ENCODE data around the gene ACTR3C.

ACTR3C gene

DNA sequence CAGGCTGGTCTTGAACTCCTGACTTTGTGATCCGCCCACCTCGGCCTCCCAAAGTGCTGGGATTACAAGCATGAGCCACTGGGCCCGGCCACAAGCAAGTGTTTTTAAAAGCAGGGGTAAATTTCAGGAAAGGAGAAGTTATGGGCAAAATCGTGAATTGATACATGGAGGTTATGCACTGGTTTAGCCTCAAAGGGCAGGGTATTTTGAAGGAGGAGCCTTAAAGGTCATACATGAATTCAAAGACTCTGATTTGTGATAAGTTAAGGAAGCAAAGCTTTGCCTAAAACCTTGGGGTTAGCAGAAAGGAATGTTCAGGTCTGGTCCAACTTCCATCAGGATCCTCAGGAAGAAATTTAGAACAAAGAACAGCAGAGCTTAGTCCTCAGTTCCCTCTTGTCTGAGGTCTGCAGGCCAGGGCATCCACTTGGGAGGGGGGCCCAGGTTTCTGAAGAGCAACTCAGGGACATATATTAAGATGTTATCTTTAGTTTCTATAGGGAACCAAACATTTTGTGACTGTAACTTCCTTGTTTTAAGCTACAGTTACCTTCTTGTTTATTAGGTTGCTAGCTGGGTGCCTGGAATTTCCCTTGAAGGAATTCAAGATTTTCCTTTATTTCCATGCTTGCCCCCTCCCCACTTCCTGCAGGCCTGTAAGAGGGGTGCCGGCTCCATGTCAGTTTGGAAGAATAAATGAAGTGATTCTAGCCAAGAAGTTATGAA lies 42.5 kb upstream of the ACTR3C start:
- in situ Hi-C loops (cut with HindIII; ENCODE audit: low pct_unique_long_range_greater_than_20kb, low sequenced_read_pairs) = no loop called here
- no peak for TF ChIP-seq JUND (IDR thresholded peaks at IDR 0.05; ENCODE audit: low read depth)
- peak in 1 of 2 experiments; percentile 39 for DNase-seq (ENCODE audit: low read depth in 1 of 2, low spot score in 1 of 2)

DNA sequence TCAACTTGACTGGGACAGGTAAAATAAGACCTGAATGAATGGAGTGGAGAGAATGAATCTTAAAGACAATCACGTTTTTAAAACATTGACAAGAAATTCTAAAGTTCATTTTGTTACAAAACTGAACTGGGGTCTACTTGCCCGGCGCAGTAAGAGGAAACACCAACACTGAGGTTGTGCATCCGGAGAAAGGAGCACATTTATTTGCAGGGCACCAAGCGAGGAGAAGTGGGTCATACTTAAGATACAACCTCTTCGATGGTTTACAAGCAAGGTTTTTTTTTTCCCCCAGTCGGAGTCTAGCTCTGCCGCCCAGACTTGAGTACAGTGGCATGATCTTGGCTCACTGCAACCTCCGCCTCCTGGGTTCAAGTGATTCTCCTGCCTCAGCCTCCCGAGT lies 41.8 kb upstream of the ACTR3C start:
- DNase-seq (ENCODE audit: low read depth in 1 of 2, low spot score in 1 of 2) = no peak
- in situ Hi-C loops (cut with HindIII; ENCODE audit: low pct_unique_long_range_greater_than_20kb, low sequenced_read_pairs) = no loop called here
- TF ChIP-seq JUND (IDR thresholded peaks at IDR 0.05; ENCODE audit: low read depth) = no peak

DNA sequence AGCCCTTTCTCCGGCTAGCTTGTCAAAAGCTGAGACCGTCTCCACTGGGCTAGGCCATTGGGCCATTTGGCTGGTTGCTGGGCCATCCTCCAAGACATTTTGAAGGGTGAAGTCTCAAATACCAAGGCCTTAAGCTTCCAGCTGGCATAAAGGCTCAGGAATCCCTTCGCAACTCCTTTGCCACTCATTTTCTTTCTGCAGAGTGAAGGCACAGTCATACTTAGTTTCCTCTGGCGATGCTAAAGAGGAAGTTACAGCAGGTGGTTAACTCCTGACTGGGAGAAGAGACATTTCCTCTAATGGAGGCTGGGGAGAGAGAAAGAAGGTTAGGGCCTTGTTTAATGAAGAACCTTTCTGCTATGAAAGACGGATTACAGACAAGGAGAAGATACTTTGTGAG lies 40.5 kb upstream of the ACTR3C start:
- DNase-seq (ENCODE audit: low read depth in 1 of 2, low spot score in 1 of 2) = no peak
- TF ChIP-seq JUND (IDR thresholded peaks at IDR 0.05; ENCODE audit: low read depth) = no peak
- in situ Hi-C loops (cut with HindIII; ENCODE audit: low pct_unique_long_range_greater_than_20kb, low sequenced_read_pairs) = no loop called here

DNA sequence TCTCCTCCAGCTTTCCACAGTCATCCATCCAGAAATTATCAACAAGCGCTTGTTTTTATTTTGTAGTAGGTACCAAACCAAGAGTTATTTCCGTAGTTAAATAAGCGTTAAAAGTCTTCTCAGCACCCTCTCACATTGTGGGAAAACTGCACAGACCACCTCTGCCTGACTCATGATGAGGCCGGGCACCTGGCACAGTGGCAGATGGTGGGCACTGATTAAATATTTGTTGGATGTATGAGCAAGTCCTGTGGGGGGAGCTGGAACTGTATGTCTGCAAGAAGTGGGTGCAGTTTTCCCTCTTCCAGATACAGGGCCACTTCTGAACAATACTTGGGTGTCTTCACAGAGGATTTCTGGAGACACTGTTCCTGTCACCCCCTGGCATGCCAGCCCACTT lies 40.0 kb upstream of the ACTR3C start:
- no peak for TF ChIP-seq JUND (IDR thresholded peaks at IDR 0.05; ENCODE audit: low read depth)
- no peak for DNase-seq (ENCODE audit: low read depth in 1 of 2, low spot score in 1 of 2)
- in situ Hi-C loops (cut with HindIII; ENCODE audit: low pct_unique_long_range_greater_than_20kb, low sequenced_read_pairs) = no loop called here

DNA sequence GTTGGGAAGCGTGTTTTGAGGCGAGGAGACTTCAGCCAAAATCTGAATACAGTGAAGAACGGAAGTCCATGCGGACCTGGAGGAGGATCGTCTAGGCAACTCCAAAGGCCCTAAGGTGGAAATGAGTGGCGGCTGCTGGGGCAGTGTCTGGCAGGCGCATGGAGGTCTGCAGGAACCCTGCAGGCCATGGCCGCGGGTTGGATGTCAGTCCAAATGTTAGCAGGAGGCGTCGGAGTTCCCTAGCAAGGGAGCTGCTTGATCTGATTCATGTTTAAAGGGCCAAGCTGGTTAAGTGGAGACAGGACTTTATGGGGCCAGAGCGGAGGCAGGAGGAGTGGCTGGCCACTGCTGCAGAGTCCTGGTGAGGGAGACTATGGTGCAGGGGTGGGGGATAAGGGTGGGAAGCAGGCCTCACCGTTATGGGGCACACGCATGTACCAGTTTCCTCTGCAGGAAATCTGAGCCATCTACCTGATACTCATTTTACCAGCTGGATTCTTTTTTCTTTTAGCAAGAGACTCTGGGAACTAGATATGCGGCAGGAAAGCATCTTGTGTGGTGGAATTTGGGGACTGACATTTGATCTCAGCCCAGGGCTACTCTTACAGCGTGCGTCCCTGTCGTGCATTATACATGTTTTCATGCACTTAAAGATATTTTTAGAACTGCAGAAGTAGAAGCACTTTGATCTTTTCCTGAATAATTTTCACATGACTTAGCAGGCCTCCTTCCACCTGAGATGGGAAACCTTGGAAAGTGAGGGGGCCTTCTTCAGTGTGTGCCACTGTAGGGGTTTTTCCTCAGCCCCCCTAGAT lies 38.7 kb upstream of the ACTR3C start:
- no peak for TF ChIP-seq JUND (IDR thresholded peaks at IDR 0.05; ENCODE audit: low read depth)
- no peak for DNase-seq (ENCODE audit: low read depth in 1 of 2, low spot score in 1 of 2)
- in situ Hi-C loops (cut with HindIII; ENCODE audit: low pct_unique_long_range_greater_than_20kb, low sequenced_read_pairs) = no loop called here

DNA sequence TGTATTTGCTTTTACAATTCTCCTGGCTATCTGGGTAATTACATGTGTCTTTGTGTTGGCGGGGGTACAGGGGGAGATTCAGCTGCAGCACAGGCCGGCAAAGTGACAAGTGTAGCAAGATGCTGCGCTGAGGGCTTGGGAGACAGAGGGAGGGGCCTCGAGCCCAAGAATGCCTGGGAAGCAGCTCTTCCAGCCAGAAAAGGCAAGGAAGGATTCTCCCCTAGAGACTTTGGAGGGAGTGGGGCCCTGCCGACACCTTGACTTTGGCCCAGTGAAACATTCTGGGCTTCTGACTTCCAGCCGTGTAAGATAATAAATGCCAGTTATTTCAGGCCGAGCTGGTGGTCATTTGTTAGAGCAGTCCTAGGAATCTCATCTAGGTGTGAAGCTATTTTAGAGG lies 38.1 kb upstream of the ACTR3C start:
- no peak for TF ChIP-seq JUND (IDR thresholded peaks at IDR 0.05; ENCODE audit: low read depth)
- in situ Hi-C loops (cut with HindIII; ENCODE audit: low pct_unique_long_range_greater_than_20kb, low sequenced_read_pairs) = no loop called here
- DNase-seq (ENCODE audit: low read depth in 1 of 2, low spot score in 1 of 2) = no peak

DNA sequence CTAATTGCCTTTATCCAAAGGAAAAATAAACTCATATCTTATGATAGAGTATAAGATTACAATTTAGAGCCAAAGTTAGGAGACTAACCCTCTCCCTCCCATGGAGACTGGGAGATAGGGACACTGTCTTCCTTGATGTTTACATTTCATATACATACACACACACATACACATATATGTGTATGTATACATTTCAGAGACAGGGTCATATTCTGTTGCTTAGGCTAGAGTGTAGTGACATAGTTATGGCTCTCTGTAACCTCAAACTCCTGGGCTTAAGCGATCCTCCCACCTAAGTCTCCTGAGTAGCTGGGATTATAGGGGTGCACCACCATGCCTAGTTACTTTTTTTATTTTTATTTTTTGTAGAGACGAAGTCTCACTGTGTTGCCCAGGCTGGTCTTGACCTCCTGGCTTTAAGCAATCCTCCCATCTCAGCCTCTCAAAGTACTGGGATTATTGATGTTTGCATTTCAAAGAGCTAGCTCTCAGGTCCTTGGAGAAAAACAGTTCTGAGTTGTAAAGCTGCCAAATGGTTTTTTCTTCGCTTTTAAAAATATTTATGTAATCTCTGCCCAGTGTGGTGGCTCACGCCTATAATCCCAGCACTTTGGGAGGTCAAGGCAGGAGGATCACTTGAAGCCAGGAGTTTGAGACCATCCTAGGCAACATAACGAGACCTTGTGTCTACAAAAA lies 37.2 kb upstream of the ACTR3C start:
- no peak for DNase-seq (ENCODE audit: low read depth in 1 of 2, low spot score in 1 of 2)
- TF ChIP-seq JUND (IDR thresholded peaks at IDR 0.05; ENCODE audit: low read depth) = no peak
- in situ Hi-C loops (cut with HindIII; ENCODE audit: low pct_unique_long_range_greater_than_20kb, low sequenced_read_pairs) = no loop called here

DNA sequence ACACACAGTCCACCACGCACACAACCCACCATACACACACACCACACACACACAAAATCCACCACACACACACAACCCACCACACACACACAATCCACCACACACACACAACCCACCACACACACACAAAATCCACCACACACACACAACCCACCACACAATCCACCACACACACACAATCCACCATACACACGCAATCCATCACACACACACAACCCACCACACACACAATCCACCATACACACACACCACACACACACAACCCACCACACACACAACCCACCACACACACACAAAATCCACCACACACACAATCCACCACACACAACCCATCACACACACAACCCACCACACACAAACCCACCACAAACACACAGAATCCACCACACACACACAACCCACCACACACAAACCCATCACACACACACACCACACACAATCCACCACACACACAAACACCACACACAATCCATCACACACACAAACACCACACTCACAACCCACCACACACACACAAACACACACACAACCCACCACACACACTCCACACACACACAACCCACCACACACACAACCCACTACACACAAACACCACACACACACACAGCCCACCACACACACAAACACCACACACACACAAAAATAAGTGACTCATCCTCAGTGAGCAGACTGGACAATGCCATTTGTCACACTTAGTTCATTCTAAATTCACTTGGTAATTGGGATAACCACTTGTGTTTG lies 36.4 kb upstream of the ACTR3C start:
- in situ Hi-C loops (cut with HindIII; ENCODE audit: low pct_unique_long_range_greater_than_20kb, low sequenced_read_pairs) = no loop called here
- TF ChIP-seq JUND (IDR thresholded peaks at IDR 0.05; ENCODE audit: low read depth) = no peak
- DNase-seq (ENCODE audit: low read depth in 1 of 2, low spot score in 1 of 2) = no peak

DNA sequence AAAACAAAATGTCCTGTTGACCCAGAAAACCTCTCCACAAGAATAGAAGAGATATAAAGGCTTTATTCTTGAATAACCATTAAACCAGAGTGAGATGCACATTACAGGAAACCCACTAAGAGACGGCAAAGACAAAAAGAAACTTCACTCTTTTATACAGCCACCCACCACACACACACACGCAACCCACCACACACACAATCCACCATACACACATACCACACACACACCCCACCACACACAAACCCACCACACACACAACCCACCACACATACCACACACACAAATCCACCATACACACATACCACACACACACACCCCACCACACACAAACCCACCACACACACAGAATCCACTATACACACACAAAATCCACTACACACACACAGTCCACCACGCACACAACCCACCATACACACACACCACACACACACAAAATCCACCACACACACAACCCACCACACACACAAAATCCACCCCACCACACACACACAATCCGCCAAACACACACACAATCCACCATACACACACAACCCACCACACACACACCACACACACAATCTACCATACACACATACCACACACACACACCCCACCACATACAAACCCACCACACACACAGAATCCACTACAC lies 35.8 kb upstream of the ACTR3C start:
- DNase-seq (ENCODE audit: low read depth in 1 of 2, low spot score in 1 of 2) = no peak

DNA sequence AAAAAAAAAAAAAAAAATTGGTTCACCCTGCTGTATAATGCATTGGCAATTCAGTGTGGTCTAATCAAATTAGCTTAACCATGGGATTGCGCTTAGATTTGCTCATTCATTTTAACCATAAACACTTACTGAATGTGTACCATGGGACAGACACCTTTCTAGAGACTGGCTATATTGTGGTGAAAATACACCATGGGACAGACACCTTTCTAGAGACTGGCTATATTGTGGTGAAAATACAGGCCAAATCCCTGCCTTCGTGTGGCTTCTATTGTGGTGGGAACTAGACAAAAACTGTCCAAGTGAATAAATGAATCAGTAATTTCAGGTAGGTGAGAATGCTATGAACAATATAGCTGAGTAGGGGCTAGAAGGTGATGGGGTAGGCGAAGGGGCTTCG lies 35.1 kb upstream of the ACTR3C start:
- TF ChIP-seq JUND (IDR thresholded peaks at IDR 0.05; ENCODE audit: low read depth) = no peak
- in situ Hi-C loops (cut with HindIII; ENCODE audit: low pct_unique_long_range_greater_than_20kb, low sequenced_read_pairs) = no loop called here
- no peak for DNase-seq (ENCODE audit: low read depth in 1 of 2, low spot score in 1 of 2)

More for the DNA sequence above, 35.8 kb upstream of the ACTR3C start:
- in situ Hi-C loops (cut with HindIII; ENCODE audit: low pct_unique_long_range_greater_than_20kb, low sequenced_read_pairs) = no loop called here
- TF ChIP-seq JUND (IDR thresholded peaks at IDR 0.05; ENCODE audit: low read depth) = no peak

DNA sequence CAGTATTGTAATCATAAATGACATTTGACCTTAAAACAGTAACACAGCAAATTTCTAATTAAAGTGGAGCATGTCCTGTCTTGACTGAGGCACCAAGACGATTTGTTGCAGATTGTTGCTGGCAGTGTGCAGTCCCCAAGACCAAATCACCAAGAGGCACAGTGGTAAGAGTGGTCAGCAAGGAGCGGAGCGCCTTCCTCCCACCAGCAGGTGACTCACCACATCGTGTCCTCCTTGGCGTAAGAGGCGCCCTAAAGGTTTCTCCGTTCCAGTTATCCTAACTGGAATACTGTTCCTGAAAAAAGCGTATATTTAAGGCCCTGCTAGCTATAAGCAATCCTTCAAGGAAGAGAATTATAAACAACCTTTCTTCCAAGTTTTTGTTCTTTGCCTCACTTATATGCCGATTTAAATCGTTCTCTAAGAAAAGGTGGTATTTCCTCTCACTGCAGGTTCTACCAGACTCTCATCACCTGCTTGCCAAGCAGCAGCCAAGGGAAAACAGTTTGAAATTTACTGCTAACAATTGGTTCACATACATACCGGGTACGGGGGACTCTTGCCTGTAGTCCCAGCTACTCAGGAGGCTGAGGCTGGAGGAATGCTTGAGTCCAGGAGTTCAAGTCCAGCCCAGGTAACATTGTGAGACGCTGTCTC lies 34.6 kb upstream of the ACTR3C start:
- no peak for DNase-seq (ENCODE audit: low read depth in 1 of 2, low spot score in 1 of 2)
- no peak for TF ChIP-seq JUND (IDR thresholded peaks at IDR 0.05; ENCODE audit: low read depth)
- in situ Hi-C loops (cut with HindIII; ENCODE audit: low pct_unique_long_range_greater_than_20kb, low sequenced_read_pairs) = no loop called here
